HL-60 (cell line): ENCODE measurements around the gene MAP1LC3A.

Experiments used
- DNase-seq, 2 experiments: peaks; one replicate each; pipeline ENCODE4 v3.0.0-alpha.2; 2010 to 2020; ENCODE audit warnings: low read depth in 1 of 2, low spot score in 1 of 2
- H3K27ac ChIP-seq: fragments of 250-450 bp; sonication (Bioruptor Pico); replicated peaks from 2 replicates; pipeline ENCODE4 v1.5.1; 2020; ENCODE audit warnings: mild to moderate bottlenecking, moderate library complexity
- H3K27me3 ChIP-seq: fragments of 250-450 bp; sonication (Bioruptor Pico); 2 replicates; pipeline ENCODE4 v1.5.1; 2021; ENCODE audit warnings: mild to moderate bottlenecking, moderate library complexity; ENCODE audit not compliant: insufficient read depth, poor library complexity, severe bottlenecking
- H3K4me3 ChIP-seq: replicated peaks from 2 replicates; pipeline ENCODE4 v1.5.1; 2011; ENCODE audit warnings: mild to moderate bottlenecking, control low read depth, low read length; ENCODE audit not compliant: insufficient read depth
- GABPA ChIP-seq: IDR thresholded peaks from 2 replicates; pipeline ENCODE4 v1.6.1; 2012; ENCODE audit warnings: low read depth
- POLR2AphosphoS5 ChIP-seq: IDR thresholded peaks from 2 replicates; pipeline ENCODE4 v1.6.1; 2012; ENCODE audit warnings: low read depth
- REST ChIP-seq: IDR thresholded peaks from 2 replicates; pipeline ENCODE4 v1.6.1; 2012; ENCODE audit warnings: low read depth; ENCODE audit not compliant: insufficient replicate concordance
- SPI1 ChIP-seq: IDR thresholded peaks from 2 replicates; pipeline ENCODE4 v1.6.1; 2012; ENCODE audit warnings: low read depth, mild to moderate bottlenecking, borderline replicate concordance
- TF ChIP-seq, protein P1 (sequence below): IDR thresholded peaks from one replicate; pipeline ENCODE4 v1.5.1; 2011; ENCODE audit warnings: low read length, control low read depth, inconsistent platforms; ENCODE audit not compliant: insufficient read depth

MAP1LC3A gene

DNA sequence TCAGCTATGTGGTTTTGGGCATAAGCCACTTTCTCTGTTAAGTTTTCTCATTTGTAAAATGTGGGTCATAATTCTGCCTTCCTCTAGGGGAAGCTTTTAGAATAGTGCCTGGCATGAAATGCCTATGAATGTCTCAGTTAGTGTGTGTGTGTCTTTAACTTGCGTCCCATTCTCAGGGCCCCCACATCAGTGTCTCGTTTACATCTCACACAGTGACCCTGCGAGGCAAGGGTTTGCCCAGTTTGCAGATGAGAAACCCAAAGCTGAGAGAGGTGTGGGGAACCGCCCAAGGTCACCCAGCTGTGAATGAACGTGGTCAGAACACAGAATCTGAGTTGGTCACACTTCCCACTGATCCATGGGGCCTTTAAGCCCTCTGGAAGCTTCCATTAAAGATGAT, 28.2 kb upstream of the MAP1LC3A start:
- no peaks in the 10 kb centered on the region for H3K27me3 ChIP-seq
- H3K27ac ChIP-seq, result no peak overlapping the region
- TF ChIP-seq, protein P1, sequence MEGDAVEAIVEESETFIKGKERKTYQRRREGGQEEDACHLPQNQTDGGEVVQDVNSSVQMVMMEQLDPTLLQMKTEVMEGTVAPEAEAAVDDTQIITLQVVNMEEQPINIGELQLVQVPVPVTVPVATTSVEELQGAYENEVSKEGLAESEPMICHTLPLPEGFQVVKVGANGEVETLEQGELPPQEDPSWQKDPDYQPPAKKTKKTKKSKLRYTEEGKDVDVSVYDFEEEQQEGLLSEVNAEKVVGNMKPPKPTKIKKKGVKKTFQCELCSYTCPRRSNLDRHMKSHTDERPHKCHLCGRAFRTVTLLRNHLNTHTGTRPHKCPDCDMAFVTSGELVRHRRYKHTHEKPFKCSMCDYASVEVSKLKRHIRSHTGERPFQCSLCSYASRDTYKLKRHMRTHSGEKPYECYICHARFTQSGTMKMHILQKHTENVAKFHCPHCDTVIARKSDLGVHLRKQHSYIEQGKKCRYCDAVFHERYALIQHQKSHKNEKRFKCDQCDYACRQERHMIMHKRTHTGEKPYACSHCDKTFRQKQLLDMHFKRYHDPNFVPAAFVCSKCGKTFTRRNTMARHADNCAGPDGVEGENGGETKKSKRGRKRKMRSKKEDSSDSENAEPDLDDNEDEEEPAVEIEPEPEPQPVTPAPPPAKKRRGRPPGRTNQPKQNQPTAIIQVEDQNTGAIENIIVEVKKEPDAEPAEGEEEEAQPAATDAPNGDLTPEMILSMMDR, result no peak
- TF ChIP-seq REST (no peak), GABPA (no peak), POLR2AphosphoS5 (no peak), SPI1 (no peak)
- DNase-seq, result no peak
- no peak overlapping the region for H3K4me3 ChIP-seq

GRCh38 chr20:34531608-34532265, 26.8 kb upstream of the MAP1LC3A start:
- H3K27ac ChIP-seq, result no peak overlapping the region
- no peak for TF ChIP-seq SPI1
- TF ChIP-seq, protein P1, result no peak
- TF ChIP-seq GABPA, result no peak
- TF ChIP-seq POLR2AphosphoS5, result no peak
- no peak for TF ChIP-seq REST
- no peak overlapping the region for H3K4me3 ChIP-seq
- DNase-seq, result no peak
- no peaks in the 10 kb centered on the region for H3K27me3 ChIP-seq

GRCh38 chr20:34532320-34532719, 26.2 kb upstream of the MAP1LC3A start:
- TF ChIP-seq GABPA (no peak), POLR2AphosphoS5 (no peak), SPI1 (no peak), REST (no peak)
- TF ChIP-seq, protein P1, result no peak
- Histone ChIP-seq H3K27me3 (no peaks in the 10 kb centered on the region), H3K27ac (no peak overlapping the region), H3K4me3 (no peak overlapping the region)
- DNase-seq, result no peak
